HG03460 (cell line): Measurements from ENCODE around the gene UNC5C.

Experiments
- ATAC-seq: cut with Tn5 transposase; IDR thresholded peaks from one replicate; pipeline ENCODE4 v1.9.1; 2021; ENCODE audit not compliant: unreplicated experiment

The UNC5C gene

DNA sequence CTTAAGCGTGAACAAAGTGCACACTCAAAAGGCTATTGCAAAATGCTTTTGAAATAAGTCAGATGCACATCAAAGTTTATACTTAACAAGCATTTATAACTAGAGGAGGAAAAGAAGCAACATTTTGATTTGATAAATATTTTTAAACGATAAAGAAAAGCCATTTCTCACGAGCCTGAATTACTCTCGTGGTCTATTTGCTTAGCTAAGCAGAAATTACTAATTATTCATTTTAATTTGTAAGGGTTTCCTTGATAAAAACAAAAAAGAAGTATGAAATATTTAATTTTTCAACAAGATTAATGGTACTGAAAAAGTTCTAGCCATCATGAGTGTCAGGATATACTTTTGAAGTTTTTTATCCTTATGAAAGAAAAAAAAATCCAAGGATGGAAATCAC, 78.2 kb downstream of the UNC5C start:
- no peak for ATAC-seq

DNA sequence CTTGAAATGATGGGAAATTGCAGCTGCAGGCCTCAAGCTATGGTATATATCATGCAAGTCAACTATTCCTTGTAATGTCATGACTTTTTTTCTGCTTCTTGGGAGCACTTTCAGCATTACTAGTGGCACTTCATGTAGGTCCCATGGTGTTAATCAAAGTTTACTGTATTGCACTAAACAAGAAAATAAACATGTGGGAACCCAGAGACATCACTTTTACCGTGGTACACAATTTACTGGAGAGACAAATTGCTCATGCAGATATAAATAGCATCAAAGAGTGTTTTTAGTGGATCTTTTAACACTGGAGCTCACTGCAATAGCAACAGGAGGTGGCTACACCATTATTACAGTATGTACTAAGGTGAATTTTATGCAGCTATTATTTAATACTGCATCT, 79.2 kb downstream of the UNC5C start:
- ATAC-seq = no peak

- no peak for ATAC-seq
Observed at GRCh38 chr4:95466791-95467190, 82.0 kb downstream of the UNC5C start.

DNA sequence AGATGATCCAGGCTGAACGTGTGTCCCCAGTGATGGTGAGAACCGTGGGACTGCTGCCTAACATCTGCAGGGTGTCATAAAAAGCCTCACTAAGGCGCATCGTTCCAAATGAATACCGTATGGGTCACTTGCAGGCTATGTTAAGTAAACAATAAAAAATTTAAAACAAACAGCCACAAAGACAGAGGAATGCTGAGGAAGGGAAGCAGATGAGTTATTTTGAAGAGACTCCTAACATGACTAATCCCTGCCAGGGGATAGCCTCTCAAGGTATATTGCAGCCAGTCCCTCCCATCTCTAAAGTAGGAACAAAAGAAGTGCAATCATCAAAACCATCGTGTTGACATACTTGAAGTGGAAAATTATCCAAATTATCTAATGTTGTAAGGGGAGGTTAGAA, 83.8 kb downstream of the UNC5C start:
- ATAC-seq = no peak

DNA sequence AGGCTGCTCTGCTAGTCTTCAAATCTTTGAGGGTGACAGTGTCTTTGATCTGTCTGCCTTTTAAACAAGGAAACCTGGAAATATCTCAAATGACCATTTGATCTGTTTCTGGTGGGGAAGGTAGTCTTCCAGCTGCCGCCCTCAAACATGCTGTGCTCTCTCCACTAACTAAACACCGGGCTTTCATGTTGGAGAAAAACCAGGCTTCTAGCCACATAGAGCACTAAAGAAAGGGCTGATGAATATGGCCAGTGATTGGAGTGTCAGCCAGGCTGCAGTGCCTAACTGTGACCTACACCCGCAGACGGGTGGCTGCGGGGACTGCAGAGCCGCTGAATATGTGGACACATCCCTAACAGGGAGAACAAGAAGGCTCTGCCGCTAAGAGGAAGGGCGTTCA, 85.9 kb downstream of the UNC5C start:
- ATAC-seq = no peak

GRCh38 chr4:95457353-95457752, 91.4 kb downstream of the UNC5C start:
- ATAC-seq = no peak

GRCh38 chr4:95450294-95450693, 98.5 kb downstream of the UNC5C start:
- no peak for ATAC-seq

GRCh38 chr4:95446173-95446572, 102.6 kb downstream of the UNC5C start:
- no peak for ATAC-seq

- ATAC-seq = no peak
Observed at GRCh38 chr4:95445251-95445650, 103.5 kb downstream of the UNC5C start.

DNA sequence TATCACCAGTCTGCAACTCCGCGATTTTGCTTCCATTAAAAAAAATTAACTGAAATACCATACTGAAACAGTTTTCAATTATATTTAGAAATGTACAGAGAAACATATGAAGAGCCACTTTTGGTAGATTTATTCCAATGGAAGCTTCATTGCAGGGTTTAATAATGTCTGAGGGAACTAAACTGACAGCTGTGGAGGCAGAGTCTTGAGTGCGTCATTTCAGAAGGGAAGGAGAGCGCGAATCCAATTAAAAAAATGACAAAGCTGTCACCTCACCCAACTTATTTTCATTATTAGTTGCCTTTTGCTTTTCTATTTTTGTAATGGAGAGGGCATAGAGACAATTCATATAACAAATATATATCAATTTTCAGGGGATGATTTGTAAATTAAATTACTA, 104.0 kb downstream of the UNC5C start:
- no peak for ATAC-seq

- ATAC-seq = no peak
Observed at GRCh38 chr4:95439896-95440295, 108.9 kb downstream of the UNC5C start.

DNA sequence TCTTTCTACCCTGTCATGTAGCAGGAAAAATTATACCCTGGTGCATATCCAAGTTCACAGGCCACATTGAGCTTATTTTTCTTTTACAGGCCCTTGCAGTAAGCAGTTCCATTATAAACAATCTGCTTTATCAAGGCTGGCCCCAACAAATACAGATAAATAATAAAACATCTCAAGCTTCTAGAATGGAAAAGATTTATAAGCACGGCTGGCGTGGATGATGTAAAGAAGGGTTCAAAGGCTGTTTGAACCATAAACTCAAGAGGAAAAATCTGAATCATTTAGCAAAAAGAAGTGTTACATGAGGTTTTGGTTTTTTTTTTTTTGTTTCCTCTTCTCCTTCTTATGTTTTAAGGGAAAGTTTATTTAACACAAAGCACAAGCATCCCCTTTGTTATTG, 109.7 kb downstream of the UNC5C start:
- ATAC-seq = no peak

- no peak for ATAC-seq
Observed at GRCh38 chr4:95432466-95432865, 116.3 kb downstream of the UNC5C start.

GRCh38 chr4:95431678-95432077, 117.1 kb downstream of the UNC5C start:
- no peak for ATAC-seq

GRCh38 chr4:95429416-95429815, 119.4 kb downstream of the UNC5C start:
- ATAC-seq = no peak

GRCh38 chr4:95428291-95429070, 120.3 kb downstream of the UNC5C start:
- no peak for ATAC-seq

GRCh38 chr4:95426455-95426854, 122.3 kb downstream of the UNC5C start:
- no peak for ATAC-seq

DNA sequence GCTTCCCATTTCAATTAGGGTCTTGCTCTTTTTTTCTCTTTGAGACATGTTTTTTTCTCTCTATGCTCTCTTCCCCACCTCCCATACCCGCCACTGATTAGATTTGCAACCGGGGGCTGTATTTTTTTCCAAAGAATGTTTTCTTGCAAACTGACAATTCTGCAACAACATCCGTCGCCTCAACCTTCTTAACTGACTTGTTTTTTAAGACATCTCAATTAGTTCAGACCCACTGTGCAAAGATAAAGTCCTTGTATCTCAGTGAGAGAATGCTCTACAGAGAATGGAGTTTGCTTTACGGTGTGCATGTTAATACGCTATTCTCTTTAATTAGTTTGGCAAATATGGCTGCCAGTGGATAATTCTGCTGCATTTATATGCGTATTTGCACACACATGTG, 126.3 kb downstream of the UNC5C start:
- ATAC-seq = no peak

GRCh38 chr4:95421869-95422268, 126.9 kb downstream of the UNC5C start:
- no peak for ATAC-seq

DNA sequence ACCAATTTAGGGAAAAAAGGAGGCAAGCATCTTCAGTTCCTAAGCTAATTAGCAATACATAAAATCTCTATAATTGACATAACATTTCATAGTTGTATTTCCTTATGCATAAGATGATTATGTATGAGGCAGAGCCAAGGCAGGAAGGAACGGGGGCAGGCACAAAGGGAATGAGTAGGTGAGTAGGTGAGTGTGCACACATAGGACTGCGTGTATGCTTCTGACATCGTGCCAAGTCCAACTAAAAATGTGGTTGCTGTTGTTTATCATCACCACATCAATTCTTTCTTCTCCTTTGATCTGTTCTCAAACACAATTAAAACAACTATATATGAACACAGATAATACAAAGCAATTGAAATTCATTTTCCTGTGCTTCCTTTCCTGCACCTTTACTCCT, 131.2 kb downstream of the UNC5C start:
- ATAC-seq = no peak

DNA sequence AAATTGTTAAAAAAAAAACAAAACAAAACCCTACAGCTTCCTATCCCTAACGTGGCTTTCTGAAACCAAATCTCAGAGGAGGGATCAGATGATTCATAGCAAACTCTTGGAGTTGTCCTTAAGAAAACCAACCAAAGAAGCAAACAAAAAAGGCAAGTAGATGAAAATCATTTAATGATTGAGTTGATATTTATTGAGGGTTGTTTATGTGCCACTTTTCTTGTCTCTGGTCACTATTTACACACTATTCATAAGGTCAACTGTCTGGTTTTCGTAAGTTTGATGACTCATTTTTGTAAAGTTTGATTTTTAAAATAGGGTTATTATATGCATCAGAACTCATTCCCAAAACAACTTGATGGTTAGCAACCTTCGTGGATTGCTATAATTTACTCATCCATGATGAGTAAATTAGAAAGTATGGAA, 133.4 kb downstream of the UNC5C start:
- no peak for ATAC-seq

DNA sequence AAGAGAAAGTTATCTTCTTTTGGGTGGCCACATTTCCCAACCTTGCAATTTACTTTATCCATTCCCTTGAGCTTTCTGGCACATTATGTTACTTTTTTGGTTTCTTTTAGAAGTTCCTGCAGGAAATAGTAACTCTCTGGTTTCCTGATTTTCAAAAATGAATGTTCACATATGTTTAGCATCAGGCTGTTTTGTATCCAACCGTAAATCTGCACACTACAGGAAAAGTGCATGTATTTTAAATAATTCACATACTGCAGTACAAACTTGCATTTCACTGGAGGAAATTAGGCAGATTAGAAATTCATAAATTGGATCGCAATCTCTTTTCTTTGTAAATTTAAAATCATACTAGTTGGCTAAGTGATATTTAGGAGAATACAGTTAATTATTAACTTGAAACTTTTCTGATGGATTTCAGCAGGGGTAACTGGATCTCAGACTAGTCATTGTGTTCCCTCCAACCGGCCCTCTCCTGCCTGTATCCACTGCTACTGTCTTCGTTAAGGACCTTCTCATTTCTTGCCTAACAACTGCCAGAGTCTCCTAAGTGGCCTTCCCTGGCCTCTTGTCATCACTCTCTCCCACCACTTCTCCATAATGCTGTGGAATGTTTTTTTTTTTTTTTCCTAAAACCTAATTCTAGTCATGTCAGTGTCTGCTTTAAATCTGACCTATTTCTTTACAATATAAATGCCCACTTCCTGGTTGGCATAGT, 137.2 kb downstream of the UNC5C start:
- no peak for ATAC-seq
